Tibial artery (tissue), 4 donors: ENCODE data around the gene RNF167.
A peak's percentile ranks its signal among the peaks of the same experiment; 100 is the strongest.
"Not testable (repeated sequence)": the region's sequence is repeated elsewhere in the genome, so short reads cannot be mapped to it uniquely, and the experiment has no call there.

Experiments
- DNase-seq, 2 donors: peaks; one replicate each; pipeline ENCODE4 v3.0.0-alpha.2; 2019
- H3K27ac ChIP-seq, 2 donors: fragments of 200-600 bp; sonication (generic) in 1 of 2; 1 replicate in 1 of 2; 2 replicates in 1 of 2; pipeline ENCODE4 v1.5.1; 2018 to 2019; ENCODE audit warnings: mild to moderate bottlenecking in 1 of 2
- H3K27me3 ChIP-seq, 2 donors: fragments of 200-600 bp; sonication (generic) in 1 of 2; one replicate each; pipeline versions ENCODE4 v1.5.1 to v1.6.0; 2016 to 2019
- H3K36me3 ChIP-seq, 3 donors: fragments of 200-600 bp; sonication (generic) in 2 of 3; one replicate each; pipeline ENCODE4 v1.5.1; 2016 to 2019; ENCODE audit warnings: mild to moderate bottlenecking in 2 of 3
- H3K4me1 ChIP-seq, 4 donors: fragments of 200-600 bp; sonication (generic) in 2 of 4; 1 replicate in 3 of 4; 2 replicates in 1 of 4; pipeline ENCODE4 v1.5.1; 2016 to 2019
- H3K4me3 ChIP-seq, 2 donors: fragments of 200-600 bp; sonication (generic) in 1 of 2; 1 replicate in 1 of 2; 2 replicates in 1 of 2; pipeline ENCODE4 v1.5.1; 2018 to 2019; ENCODE audit warnings: mild to moderate bottlenecking in 2 of 2
- H3K9me3 ChIP-seq, 3 donors: fragments of 200-600 bp; sonication (generic) in 1 of 3; one replicate each; pipeline ENCODE4 v1.5.1; 2016 to 2019
- intact Hi-C: fragments of 100-400 bp; cut with DNase I; formaldehyde crosslinking; loops from one replicate; pipeline ENCODE4 v1.15.0; 2023; ENCODE audit warnings: low total_unique reads
- TF ChIP-seq, protein P1 (sequence below), 2 experiments: fragments of 200-600 bp in 1 of 2; fragments of 450-650 bp in 1 of 2; IDR thresholded peaks; one replicate each; pipeline ENCODE4 v1.5.1; 2017 to 2019; ENCODE audit warnings: antibody characterized with exemption in 2 of 2, mild to moderate bottlenecking in 1 of 2, moderate library complexity in 1 of 2

Gene RNF167

DNA sequence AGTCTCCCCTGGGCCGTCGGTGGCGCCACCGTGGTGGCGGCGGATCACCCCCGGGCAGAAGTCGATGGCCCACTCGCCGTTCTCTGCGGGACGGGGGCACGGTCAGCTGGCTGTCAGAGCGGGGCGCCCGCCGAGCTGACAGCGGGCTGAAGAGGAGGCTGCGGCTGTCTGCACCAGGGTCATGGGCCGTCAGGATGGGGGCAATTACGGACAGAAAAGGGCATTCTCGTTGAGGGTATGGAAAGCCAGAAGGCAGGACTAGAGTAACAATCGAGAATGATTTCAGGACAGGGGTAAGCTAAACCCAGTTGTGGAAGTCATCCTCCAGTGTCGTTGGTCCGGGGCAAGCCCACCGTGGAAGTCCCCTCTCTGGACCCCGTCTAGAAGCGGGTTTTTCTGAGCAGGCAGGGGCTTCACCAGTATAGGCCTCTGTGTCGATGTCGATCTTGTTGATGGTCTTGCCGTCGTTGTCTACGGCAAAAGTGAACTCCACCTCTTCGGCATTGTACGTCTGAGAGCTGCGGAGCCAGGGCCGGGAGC is 38.9 kb upstream of the RNF167 start:
- Histone ChIP-seq H3K4me1 (peaks cover 0 to 45% (median 20%) of the 10 kb centered on the region in 4 donors), H3K27ac (no peak overlapping the region)
- DNase-seq, result no peak

DNA sequence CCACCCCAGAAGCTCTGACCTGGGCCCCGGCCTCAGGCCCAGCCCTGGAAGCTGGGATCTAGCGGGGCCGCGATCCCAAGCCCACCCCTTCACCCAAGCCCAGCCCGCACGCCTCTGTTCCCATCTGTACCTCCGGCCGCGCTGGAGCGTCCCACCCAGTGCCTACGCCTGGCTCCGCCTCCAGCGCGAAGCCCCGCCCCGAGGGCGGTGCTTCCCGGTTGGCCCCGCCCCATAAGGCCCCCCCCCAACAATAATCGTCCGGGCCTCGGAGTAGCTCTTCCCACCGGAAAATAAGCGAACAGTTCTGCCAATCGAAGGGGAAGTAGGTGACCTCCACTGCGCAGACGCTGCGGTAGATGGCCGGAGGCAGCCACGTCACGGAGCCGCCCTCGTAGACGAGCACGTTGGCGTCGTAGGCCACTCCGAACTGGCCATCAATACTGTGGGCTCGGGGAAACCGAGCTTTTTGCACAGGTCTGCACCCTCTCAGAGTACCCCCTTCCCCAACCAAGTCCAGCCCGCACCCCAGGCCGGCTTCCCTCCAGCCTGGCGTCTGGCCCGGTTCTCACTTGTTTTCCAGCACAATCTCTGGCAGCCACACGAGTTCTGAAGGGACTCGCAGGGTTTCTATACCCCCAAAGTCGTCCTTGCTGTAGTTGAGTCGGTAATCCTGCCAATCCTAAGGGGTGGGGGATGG is 38.3 kb upstream of the RNF167 start:
- H3K27ac ChIP-seq, result no peak overlapping the region

More for the DNA sequence above, 38.9 kb upstream of the RNF167 start:
- intact Hi-C loops, result no loop called here
- H3K27me3 ChIP-seq, result peaks cover 0 to 41% of the 10 kb centered on the region in 2 donors
- peak overlapping the region in 1 of 2 donors; percentile 27 for H3K4me3 ChIP-seq
- no peaks in the 10 kb centered on the region for H3K9me3 ChIP-seq
- TF ChIP-seq, protein P1, sequence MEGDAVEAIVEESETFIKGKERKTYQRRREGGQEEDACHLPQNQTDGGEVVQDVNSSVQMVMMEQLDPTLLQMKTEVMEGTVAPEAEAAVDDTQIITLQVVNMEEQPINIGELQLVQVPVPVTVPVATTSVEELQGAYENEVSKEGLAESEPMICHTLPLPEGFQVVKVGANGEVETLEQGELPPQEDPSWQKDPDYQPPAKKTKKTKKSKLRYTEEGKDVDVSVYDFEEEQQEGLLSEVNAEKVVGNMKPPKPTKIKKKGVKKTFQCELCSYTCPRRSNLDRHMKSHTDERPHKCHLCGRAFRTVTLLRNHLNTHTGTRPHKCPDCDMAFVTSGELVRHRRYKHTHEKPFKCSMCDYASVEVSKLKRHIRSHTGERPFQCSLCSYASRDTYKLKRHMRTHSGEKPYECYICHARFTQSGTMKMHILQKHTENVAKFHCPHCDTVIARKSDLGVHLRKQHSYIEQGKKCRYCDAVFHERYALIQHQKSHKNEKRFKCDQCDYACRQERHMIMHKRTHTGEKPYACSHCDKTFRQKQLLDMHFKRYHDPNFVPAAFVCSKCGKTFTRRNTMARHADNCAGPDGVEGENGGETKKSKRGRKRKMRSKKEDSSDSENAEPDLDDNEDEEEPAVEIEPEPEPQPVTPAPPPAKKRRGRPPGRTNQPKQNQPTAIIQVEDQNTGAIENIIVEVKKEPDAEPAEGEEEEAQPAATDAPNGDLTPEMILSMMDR (IDR thresholded peaks at IDR 0.05), result no peak
- peaks cover 8 to 16% (median 11%) of the 10 kb centered on the region in 3 donors for H3K36me3 ChIP-seq

DNA sequence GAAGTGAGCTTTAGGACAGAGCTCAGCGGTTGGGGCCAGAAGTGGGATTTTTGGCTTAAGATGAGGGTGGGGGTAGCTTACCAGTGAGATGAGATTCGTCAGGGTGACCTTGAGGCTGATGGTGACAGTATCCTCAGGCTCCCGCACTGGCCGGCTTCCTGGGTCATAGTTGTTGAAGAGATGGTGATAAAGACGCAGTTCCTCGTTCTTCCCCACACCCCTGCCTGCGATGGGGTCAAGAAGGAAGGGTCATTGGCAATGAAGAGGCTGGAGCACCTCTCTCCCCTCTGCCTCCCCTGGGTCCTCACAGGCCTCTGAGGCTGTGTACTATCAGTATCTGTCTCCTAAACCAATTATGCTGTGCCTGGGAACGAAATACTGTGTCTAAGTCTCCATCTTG is 37.5 kb upstream of the RNF167 start:
- no peak for DNase-seq

More for the DNA sequence above, 38.3 kb upstream of the RNF167 start:
- H3K9me3 ChIP-seq, result no peaks in the 10 kb centered on the region
- intact Hi-C loops, result no loop called here
- DNase-seq, result no peak
- no peak overlapping the region for H3K4me3 ChIP-seq
- TF ChIP-seq, protein P1 (IDR thresholded peaks at IDR 0.05), result no peak
- peaks cover 0 to 41% of the 10 kb centered on the region in 2 donors for H3K27me3 ChIP-seq
- peaks cover 0 to 45% (median 20%) of the 10 kb centered on the region in 4 donors for H3K4me1 ChIP-seq
- peaks cover 2 to 10% (median 5%) of the 10 kb centered on the region in 3 donors for H3K36me3 ChIP-seq

DNA sequence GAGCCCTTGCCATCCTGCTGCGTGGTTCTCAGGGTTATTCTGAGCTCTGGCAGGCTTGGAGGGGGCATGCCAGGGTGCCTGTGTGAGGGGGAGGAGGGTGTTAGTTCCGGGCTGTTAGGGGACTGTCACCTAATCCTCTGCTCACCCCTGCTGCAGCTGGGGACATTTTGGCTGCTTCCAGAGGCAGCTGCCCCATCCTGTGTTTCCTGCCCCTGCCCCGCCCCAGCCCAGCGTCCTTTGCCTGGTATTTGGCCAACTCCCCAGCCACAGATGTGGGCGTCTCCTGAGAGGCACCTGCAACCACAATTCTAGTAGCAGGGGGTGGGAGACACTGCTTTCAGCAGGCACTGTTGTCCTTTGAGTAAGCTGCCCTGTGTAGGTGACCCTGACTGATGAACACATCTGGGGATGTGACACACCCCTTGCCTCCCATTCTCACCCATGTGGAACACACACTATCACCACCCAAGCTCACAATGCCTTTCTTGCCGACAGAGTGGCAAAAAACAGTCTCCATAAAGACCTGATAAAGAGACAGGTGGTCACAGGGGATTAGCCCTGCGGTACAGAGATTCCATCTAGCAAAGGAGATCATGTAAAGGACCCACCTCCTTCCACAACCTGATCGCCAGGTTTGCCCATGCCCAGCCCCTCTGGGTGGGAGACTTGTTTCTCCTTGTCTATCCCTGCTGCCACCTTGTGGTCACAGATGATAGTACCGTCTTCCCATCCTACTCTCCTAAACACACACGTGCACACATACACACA is 36.8 kb upstream of the RNF167 start, which contains the start of gene CHRNE:
Gene CHRNE, minus strand, starts transcription at position 48 of the 768 bp plus-strand sequence. Its CDS starts 35 bp downstream, at position 13.
- Histone ChIP-seq H3K9me3 (no peaks in the 10 kb centered on the region), H3K27me3 (peaks cover 0 to 41% of the 10 kb centered on the region in 2 donors), H3K36me3 (no peaks in the 10 kb centered on the region), H3K27ac (no peak within 1 kb of the TSS), H3K4me3 (no peak within 1 kb of the TSS), H3K4me1 (peaks cover 0 to 47% (median 20%) of the 10 kb centered on the region in 4 donors)
- TF ChIP-seq, protein P1 (IDR thresholded peaks at IDR 0.05), result peak; percentile 67 to 70
- intact Hi-C loops, result no loop called here
- peak in 1 of 2 donors; percentile 85 for DNase-seq

More for the DNA sequence above, 37.5 kb upstream of the RNF167 start:
- no peak overlapping the region for H3K27ac ChIP-seq
- intact Hi-C loops, result no loop called here
- H3K4me3 ChIP-seq, result no peak overlapping the region
- H3K9me3 ChIP-seq, result no peaks in the 10 kb centered on the region
- TF ChIP-seq, protein P1 (IDR thresholded peaks at IDR 0.05), result no peak
- H3K36me3 ChIP-seq, result peaks cover 0 to 2% (median 0%) of the 10 kb centered on the region in 3 donors
- H3K27me3 ChIP-seq, result peaks cover 0 to 41% of the 10 kb centered on the region in 2 donors
- H3K4me1 ChIP-seq, result peaks cover 0 to 45% (median 20%) of the 10 kb centered on the region in 4 donors

DNA sequence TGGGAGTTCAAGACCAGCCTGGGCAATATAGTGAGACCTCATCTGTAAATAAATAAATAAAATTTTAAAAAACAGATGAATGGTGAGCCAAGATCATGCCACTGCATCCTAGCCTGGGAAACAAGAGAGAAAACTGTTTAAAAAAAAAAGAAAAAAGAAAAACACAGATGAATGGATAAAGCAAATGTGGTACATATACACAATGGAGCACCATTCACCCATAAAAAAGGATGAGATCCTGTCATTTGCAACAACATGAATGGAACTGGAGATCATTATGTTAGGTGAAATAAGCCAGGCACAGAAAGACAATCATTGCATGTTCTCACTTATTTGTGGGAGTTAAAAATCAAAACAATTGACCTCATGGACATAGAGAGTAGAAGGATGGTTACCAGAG is 33.4 kb upstream of the RNF167 start:
- H3K36me3 ChIP-seq, H3K27me3 ChIP-seq, H3K27ac ChIP-seq, DNase-seq, H3K4me3 ChIP-seq, H3K9me3 ChIP-seq: not testable (repeated sequence)
- H3K4me1 ChIP-seq, result peaks cover 0 to 31% (median 4%) of the 10 kb centered on the region in 4 donors
- intact Hi-C loops, result loop anchor here (5.0 kb wide), 1 partner anchor 156 kb away; no protein-coding TSS in a partner anchor
